ENCODE measurements around the gene CCT3. TPM values are rescaled to one million over a fixed set of nuclear protein-coding genes. Genes with fewer than 3 reads are reported as not detected.

CCT3 gene
- total RNA-seq, 1 experiment from 2014 or later: 451 TPM

DNA sequence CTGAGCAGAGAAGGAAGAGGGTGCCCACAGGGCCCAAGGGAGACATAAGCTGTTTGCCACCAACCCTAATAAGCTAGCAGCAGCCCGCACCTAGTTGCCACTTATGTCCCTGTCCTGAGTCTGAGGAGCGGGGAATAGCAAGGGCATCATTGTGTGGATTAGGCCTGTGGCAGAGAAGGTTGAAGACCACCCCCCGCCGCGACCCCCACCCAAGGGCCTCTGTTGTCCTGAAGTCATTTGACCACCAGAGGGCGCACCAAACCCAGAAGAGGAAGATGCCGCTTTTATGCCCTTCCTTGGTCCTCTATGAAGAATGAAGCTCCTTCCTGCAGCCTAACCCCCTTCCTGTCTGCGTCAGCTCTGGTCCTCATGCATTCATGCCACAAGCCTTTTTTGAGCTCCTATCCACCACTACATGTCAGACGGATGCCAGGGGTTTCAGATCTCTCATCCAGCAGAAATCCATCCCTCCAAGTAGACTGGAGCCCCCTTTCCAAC, 47.5 kb upstream of the CCT3 start:
- Histone ChIP-seq H3K36me3 (ENCODE audit: control insufficient read depth, insufficient read depth, low read length) (no peaks in the 10 kb centered on the region), H3K9me3 (ENCODE audit: control insufficient read depth, insufficient read depth, low read depth, low read length) (no peaks in the 10 kb centered on the region), H3K27ac (ENCODE audit: low read length) (no peak overlapping the region), H3K27me3 (ENCODE audit: control insufficient read depth, insufficient read depth, low read length) (no peaks in the 10 kb centered on the region), H3K4me3 (ENCODE audit: low read depth in 2 of 2, low read length in 2 of 2) (no peak overlapping the region), H3K4me1 (ENCODE audit: control insufficient read depth, insufficient read depth, low read length) (no peaks in the 10 kb centered on the region)
- TF ChIP-seq, protein P1, sequence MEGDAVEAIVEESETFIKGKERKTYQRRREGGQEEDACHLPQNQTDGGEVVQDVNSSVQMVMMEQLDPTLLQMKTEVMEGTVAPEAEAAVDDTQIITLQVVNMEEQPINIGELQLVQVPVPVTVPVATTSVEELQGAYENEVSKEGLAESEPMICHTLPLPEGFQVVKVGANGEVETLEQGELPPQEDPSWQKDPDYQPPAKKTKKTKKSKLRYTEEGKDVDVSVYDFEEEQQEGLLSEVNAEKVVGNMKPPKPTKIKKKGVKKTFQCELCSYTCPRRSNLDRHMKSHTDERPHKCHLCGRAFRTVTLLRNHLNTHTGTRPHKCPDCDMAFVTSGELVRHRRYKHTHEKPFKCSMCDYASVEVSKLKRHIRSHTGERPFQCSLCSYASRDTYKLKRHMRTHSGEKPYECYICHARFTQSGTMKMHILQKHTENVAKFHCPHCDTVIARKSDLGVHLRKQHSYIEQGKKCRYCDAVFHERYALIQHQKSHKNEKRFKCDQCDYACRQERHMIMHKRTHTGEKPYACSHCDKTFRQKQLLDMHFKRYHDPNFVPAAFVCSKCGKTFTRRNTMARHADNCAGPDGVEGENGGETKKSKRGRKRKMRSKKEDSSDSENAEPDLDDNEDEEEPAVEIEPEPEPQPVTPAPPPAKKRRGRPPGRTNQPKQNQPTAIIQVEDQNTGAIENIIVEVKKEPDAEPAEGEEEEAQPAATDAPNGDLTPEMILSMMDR (IDR thresholded peaks at IDR 0.05): peak; percentile 93
- TF ChIP-seq POLR2AphosphoS5 (IDR thresholded peaks at IDR 0.05; ENCODE audit: low read depth, low read length): no peak
- TF ChIP-seq TCF7L2 (IDR thresholded peaks at IDR 0.05; ENCODE audit: low read depth, low read length): no peak
- TF ChIP-seq SIN3A (IDR thresholded peaks at IDR 0.05; ENCODE audit: borderline replicate concordance, insufficient read depth, low read depth, low read length): no peak
- ChIA-PET POLR2A (interaction anchor here (0.6 kb wide), 1 partner anchor 9 kb away, joined by 6 read pairs; no protein-coding TSS in a partner anchor), CTCF (interaction anchor here (0.5 to 2.3 kb wide), 33 partner anchors 10 to 332 kb away, joined by 3 to 99 read pairs (median 4); no protein-coding TSS in a partner anchor)
- intact Hi-C loops (cut with micrococcal nuclease; ENCODE audit: unreplicated experiment) (loop anchor here (1.0 kb wide), 1 partner anchor 59 kb away; no protein-coding TSS in a partner anchor), in situ Hi-C loops (cut with HindIII; ENCODE audit: low pct_unique_long_range_greater_than_20kb, low sequenced_read_pairs) (no loop called here)
- ATAC-seq (peak; percentile 72), DNase-seq (ENCODE audit: low read depth, low spot score) (peak; percentile 20)
- BruUV-seq (replicated peaks): no TSS peak

DNA sequence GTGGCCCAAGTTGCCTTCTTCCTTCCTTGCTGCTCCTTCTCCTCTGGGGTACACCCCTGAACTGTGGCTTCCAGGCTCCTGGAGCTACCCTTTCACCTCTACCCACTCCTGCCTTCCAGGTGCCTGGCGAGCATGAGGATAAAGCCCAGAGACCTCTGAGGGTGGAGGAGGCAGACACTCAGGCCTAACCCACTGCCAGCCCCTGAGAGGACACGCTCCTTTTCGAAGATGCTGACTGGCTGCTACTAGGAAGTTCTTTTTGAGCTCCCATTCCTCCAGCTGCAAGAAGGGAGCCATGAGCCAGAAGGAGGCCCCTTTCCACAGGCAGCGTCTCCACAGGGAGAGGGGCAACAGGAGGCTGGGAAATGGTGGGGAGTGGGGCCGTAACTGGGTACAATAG, 46.6 kb upstream of the CCT3 start:
- DNase-seq (ENCODE audit: low read depth, low spot score) (no peak), ATAC-seq (no peak)
- Histone ChIP-seq H3K27ac (ENCODE audit: low read length) (no peak overlapping the region), H3K4me3 (ENCODE audit: low read depth in 2 of 2, low read length in 2 of 2) (no peak overlapping the region), H3K4me1 (ENCODE audit: control insufficient read depth, insufficient read depth, low read length) (no peaks in the 10 kb centered on the region), H3K36me3 (ENCODE audit: control insufficient read depth, insufficient read depth, low read length) (no peaks in the 10 kb centered on the region), H3K9me3 (ENCODE audit: control insufficient read depth, insufficient read depth, low read depth, low read length) (no peaks in the 10 kb centered on the region), H3K27me3 (ENCODE audit: control insufficient read depth, insufficient read depth, low read length) (no peaks in the 10 kb centered on the region)
- TF ChIP-seq, protein P1 (IDR thresholded peaks at IDR 0.05): no peak
- TF ChIP-seq TCF7L2 (IDR thresholded peaks at IDR 0.05; ENCODE audit: low read depth, low read length): no peak
- TF ChIP-seq, protein P2, sequence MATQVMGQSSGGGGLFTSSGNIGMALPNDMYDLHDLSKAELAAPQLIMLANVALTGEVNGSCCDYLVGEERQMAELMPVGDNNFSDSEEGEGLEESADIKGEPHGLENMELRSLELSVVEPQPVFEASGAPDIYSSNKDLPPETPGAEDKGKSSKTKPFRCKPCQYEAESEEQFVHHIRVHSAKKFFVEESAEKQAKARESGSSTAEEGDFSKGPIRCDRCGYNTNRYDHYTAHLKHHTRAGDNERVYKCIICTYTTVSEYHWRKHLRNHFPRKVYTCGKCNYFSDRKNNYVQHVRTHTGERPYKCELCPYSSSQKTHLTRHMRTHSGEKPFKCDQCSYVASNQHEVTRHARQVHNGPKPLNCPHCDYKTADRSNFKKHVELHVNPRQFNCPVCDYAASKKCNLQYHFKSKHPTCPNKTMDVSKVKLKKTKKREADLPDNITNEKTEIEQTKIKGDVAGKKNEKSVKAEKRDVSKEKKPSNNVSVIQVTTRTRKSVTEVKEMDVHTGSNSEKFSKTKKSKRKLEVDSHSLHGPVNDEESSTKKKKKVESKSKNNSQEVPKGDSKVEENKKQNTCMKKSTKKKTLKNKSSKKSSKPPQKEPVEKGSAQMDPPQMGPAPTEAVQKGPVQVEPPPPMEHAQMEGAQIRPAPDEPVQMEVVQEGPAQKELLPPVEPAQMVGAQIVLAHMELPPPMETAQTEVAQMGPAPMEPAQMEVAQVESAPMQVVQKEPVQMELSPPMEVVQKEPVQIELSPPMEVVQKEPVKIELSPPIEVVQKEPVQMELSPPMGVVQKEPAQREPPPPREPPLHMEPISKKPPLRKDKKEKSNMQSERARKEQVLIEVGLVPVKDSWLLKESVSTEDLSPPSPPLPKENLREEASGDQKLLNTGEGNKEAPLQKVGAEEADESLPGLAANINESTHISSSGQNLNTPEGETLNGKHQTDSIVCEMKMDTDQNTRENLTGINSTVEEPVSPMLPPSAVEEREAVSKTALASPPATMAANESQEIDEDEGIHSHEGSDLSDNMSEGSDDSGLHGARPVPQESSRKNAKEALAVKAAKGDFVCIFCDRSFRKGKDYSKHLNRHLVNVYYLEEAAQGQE (IDR thresholded peaks at IDR 0.05; ENCODE audit: insufficient read depth in 1 of 2, low read depth in 2 of 2, low read length in 1 of 2): no peak
- no TSS peak for BruUV-seq (replicated peaks)
- ChIA-PET POLR2A (no interaction called here), CTCF (interaction anchor here (0.6 to 2.3 kb wide), 7 partner anchors 11 to 61 kb away, joined by 3 to 99 read pairs (median 7); no protein-coding TSS in a partner anchor)
- intact Hi-C loops (cut with micrococcal nuclease; ENCODE audit: unreplicated experiment): loop anchor here (1.0 kb wide), 1 partner anchor 60 kb away; no protein-coding TSS in a partner anchor
- in situ Hi-C loops (cut with HindIII; ENCODE audit: low pct_unique_long_range_greater_than_20kb, low sequenced_read_pairs): no loop called here

Data from Panc1 (cell line).